GM12801 (cell line): ENCODE measurements around the gene TSTD2.

ENCODE experiments used
- TF ChIP-seq, protein P1 (sequence below): IDR thresholded peaks from one replicate; pipeline ENCODE4 v1.5.1; 2011; ENCODE audit warnings: control low read depth; ENCODE audit not compliant: insufficient read length; ENCODE audit errors: extremely low read depth

Gene TSTD2

DNA sequence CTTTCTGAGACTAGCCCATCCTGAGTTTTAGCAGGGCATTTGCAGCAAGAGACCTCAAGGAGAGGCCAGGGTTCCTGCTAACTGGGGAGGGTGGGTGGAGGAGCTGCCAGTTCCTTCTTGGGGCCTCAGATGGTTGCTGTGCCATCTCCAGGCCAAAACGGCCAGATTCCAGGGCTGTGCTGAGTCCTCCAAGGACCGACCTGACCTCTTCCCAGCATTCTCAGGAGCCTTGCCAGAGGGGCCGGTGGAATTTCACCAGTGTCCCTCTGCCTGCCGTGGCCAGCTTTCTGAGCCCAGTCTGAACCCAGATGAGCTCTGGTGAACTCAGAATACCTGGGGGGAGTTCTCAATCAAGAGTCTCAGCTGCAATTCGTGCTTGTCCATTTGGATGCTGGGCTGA lies 54.3 kb downstream of the TSTD2 start:
- TF ChIP-seq, protein P1, sequence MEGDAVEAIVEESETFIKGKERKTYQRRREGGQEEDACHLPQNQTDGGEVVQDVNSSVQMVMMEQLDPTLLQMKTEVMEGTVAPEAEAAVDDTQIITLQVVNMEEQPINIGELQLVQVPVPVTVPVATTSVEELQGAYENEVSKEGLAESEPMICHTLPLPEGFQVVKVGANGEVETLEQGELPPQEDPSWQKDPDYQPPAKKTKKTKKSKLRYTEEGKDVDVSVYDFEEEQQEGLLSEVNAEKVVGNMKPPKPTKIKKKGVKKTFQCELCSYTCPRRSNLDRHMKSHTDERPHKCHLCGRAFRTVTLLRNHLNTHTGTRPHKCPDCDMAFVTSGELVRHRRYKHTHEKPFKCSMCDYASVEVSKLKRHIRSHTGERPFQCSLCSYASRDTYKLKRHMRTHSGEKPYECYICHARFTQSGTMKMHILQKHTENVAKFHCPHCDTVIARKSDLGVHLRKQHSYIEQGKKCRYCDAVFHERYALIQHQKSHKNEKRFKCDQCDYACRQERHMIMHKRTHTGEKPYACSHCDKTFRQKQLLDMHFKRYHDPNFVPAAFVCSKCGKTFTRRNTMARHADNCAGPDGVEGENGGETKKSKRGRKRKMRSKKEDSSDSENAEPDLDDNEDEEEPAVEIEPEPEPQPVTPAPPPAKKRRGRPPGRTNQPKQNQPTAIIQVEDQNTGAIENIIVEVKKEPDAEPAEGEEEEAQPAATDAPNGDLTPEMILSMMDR: no peak

DNA sequence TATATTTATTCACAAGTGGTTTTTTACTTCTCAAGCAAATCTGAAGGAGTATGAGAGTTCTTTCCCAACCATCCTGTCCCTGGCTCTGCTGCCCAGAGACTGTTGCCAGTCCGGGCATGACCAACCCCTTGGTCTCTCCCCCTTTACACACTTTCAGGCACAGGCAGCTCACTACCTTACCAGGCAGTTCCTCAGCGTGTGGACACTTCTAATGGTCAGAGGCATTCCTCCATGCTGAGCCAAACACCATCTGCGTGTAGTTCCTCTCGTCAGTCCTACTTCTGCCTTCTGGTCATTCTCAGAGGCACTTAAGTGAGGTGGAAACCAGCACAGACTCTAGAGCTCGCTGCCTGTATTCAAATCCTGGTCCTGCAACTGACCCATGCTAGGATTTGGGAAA lies 56.1 kb downstream of the TSTD2 start:
- TF ChIP-seq, protein P1: no peak

GRCh38 chr9:97575673-97576200 lies 57.4 kb downstream of the TSTD2 start:
- TF ChIP-seq, protein P1: no peak

DNA sequence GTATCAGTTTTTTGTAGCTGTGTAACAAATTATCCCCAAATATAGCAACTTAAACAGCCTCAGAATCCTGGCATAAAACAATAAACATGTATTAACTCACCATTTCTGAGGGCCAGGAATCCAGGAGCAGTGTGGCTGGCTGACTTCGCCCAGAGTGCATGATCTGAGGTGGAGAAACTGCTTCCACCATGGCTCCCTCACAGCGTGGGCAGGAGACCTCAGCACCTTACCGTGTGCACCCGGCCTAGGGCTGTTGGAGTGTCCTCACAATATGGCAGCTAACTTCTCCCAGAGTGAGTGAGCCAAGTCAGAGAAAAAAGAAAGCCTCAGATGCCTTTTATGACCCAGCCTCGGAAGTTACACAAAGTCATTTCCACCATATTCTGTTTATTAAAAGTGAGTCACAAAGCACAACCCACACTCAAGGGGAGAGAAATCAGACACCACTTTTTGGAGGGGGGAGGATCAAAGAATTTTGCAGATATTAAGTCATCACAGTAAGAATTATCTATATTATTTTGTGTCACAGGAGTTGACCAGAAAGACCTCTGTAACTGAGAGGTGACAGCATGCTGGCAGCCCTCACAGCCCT lies 59.6 kb downstream of the TSTD2 start:
- TF ChIP-seq, protein P1: no peak

GRCh38 chr9:97572892-97573365 lies 60.2 kb downstream of the TSTD2 start:
- TF ChIP-seq, protein P1: no peak

GRCh38 chr9:97572196-97572891 lies 60.8 kb downstream of the TSTD2 start:
- TF ChIP-seq, protein P1: no peak

DNA sequence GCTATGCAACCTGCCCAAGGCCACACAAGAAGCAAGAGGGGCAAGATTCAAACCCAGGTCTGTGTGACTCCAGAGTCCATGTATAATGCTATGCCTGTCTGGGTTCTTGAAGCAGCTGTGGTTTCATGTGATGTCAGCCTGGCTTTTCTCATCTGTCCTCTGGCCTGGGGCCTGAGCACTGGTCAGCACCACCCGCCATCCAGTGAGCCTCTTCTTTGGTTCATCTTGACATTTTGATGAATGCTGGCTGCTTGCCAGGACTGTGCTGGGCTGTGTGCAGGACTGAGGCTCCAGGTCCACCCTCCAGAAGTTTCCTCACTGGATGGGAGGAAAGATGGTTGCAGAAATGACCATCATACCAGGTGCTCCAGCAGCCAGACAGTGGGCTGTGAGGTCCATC lies 61.5 kb downstream of the TSTD2 start:
- TF ChIP-seq, protein P1: no peak
